Stimulated activated CD4-positive, alpha-beta T cell treated with anti-CD3 and anti-CD28 coated beads, Interleukin-2, amount 100 ng/mL, for 24 hours (primary cell): Measurements from ENCODE around the gene HSDL1.

Experiments used
- DNase-seq, 2 donors: peaks; one replicate each; pipeline ENCODE4 v3.0.0-alpha.2; 2020

The HSDL1 gene

DNA sequence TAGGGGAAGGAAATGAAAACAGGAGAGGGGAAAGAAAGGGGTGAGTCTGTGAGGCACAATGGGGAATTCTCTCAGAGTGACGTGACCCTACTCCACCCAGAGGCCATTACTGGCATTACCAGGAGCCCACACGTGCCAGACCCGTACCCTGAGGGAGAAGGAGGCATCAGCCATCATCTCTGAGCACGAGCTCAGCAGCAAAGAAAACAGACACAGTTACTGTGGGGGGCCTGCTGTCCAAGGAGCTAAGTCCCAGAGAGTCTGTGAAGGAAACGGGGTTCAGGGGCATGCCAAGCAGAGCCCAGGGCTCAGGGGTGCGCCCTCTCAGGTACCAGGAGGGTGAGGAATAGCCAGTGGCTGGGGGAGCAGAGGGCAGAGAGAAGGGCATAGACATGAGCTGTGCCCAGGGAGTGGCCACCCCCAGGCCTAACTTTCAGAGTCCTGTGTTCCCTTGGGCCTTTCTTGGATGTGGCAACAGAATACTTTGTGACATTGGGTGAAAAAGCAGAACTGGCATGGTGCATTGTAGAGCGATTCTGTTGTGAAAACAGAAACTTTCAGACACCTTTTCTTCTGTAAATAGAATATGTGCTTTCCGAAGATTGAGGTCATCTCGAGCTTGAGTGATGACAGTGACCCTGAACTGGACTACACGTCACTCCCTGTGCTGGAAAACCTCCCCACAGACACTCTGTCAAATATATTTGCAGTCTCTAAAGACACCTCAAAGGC lies 30.5 kb upstream of the HSDL1 start:
- DNase-seq: peak; percentile 60 to 73

DNA sequence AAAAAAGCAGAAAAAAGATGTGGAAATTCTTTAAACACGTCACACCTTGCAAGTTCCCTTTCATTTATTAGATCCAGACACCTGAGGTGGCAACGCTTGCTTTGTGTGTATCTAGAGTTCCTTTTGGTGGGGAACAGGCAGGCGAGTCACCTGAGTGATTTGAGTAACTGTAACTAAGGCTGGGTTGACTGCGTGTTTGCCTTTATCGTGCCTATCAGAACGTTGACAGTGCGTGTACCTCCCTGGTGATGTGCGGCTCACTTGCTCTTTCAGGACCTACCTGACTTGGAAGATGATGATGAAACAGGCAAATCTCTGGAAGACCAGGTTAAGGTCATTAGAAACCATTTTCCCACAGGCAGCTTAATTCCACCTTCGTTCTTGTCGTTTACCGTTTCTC lies 29.4 kb upstream of the HSDL1 start:
- no peak for DNase-seq

DNA sequence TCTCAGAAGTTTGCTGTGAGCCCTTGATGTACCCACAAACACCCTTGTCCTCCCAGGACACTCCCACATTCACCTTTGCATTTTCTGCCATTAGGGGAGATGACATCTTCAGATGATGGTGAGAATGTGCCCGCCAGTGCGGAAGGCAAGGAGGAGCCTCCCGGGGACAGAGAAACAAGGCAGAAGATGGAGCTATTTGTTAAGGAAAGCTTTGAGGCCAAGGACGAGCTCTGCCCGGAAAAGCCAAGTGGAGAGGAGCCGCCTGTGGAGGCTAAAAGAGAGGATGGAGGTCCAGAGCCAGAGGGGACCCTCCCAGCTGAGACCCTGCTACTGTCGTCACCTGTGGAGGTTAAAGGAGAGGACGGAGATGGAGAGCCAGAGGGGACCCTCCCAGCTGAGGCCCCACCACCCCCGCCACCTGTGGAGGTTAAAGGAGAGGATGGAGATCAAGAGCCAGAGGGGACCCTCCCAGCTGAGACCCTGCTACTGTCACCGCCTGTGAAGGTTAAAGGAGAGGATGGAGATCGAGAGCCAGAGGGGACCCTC lies 24.9 kb upstream of the HSDL1 start:
- DNase-seq: no peak

DNA sequence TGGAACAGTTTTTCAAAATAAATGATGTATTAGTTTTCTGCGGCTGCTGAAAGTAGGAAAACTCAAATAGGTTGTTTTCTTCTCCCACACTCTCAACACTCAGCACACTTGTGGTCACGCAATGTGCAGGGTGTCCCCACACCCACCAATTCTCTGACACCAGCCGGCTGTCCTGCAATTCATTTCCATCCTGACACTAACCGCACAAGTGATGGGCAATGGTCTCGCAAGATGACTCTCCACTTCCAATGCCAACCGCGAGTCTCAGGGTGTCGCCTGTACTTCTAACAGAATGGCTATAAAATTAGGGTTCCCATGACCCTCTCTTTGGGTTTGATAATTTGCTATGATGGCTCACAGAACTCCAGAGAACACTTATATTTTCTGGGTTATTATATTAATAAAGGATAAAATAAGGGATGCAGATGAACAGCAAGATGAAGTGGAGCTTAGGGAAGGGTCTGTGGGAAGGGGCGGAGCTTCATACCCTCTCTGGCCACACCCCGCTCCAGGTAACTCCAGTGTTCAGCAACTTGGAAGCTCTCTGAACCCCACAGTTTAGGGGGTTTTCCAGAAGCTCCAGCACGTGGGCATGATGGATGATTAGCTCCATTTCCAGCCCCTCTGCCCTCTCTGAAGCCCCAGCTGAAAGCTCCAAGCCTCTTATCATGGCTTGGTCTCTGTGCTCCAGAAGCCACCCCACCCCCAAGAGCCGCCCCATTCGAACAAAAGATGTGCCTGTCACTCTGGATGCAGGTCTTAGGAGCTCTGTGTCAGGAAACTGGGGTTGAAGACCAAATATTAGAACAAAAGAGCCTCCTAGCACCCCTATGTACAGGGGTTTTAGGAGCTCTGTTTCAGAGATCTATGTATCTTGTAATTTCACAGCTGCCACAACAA lies 22.1 kb upstream of the HSDL1 start:
- peak; percentile 28 to 33 for DNase-seq

DNA sequence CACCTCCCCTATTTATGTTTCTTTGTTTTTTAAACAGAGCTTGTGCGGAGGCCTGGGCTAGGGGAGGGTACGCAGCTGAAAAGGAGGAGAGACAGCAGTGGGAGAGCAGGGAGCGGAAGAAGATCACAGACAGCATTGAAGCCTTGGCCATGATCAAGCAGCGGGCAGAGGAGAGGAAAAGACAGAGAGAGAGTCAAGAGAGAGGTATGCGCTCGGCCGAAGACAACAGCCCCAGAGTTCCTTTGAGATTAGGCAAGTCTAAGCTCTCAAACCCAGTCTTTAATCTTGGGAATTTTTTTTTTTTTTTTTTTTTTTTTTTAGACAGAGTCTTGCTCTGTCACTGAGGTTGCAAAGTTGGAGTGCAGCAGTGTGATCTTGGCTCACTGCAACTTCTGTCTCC lies 20.8 kb upstream of the HSDL1 start:
- no peak for DNase-seq

DNA sequence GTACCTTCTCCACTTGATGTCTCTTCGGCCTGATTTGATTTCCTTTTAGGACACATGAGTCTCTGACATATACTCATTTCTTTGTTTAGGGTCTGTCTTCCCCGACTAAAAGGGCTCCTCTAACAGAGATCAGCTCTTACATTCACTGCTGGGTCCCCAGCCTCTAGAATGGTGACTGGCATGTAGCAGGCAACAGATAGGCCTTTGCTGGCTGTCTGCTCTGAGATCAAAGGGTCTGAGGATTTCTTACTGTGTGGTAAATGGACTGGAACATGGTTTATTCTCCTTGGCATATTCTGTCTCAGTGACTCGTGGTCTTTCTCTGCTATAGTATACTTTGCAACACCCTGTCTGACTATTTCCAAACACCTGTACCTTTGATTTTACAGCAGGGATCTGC lies 16.8 kb upstream of the HSDL1 start:
- no peak for DNase-seq

DNA sequence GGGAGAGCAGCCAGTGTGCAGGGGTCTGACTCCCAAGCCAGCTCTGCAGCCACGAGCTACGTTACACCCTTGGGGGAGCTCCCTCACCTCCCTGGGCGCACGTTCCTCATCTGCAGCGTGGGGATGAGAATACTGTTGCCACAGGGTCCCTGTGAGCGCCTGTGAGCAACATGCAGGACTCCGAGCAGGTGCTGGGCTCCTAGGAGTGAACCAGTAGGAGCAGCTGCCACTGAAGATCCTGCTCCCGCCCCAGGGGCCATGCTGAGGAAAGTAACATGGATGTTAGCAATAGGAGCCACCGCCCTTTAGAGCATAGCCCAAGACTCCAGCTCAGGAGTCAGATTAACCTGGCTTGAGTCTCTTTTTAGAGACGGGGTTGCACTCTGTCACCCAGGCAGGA lies 16.1 kb upstream of the HSDL1 start:
- DNase-seq: no peak

DNA sequence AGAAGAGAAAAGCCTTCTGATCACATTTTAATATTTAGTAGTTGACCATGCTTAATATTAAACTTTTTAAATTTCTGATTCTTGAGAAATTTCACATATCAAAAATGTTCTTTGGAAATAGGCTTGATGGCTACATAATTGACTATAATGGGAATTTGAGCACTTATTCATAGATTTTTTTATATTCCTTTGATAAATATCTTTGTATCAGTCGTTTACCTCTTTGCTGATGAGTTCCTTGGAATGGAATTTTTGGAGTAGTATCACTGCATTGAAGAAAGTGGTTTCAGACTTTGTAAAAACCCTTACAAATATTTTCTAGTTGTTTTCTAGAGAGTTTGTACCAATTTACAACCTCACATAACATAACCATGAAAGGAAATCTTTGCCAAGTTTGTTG lies 14.8 kb upstream of the HSDL1 start:
- no peak for DNase-seq

DNA sequence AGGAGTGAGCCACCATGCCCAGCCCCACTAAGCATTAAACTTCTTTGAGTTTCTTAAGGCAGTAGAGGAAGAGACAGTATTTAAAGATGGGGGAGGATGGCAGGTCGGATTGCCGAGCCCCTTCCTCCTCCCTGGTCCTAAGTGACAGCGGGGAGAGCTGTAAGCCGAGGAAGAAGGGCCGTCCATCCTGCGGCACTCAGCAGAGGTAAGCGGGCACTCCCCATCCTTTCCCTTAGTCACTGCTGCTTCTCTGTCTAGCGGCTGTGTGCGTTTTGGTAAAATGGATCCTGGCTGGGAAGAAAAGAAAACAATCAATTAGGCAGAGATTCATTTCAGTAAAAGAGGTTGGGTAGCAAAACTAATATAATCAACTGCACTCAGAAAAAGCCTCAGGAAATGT lies 14.0 kb upstream of the HSDL1 start:
- no peak for DNase-seq

DNA sequence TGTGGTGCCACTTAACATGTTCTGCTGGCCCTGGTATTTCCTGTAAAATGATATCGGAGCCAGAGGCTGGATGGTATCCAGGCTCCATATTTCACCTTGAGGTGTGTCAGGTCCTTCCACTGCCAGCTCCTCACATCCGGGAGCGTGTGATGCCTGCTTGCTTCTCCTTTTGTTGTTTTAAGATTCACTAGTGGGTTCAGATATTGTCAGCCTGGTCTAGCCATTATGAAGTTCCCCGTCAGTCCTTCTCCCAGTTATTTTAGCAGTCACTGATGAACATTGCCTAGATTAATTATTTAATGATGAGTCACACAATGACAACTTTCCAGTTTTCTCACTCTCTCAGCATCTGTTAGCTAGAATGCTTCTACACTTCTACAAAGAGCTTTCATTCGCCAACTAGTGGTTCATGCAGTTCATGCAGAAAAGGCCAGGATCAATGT lies 11.4 kb upstream of the HSDL1 start:
- no peak for DNase-seq

DNA sequence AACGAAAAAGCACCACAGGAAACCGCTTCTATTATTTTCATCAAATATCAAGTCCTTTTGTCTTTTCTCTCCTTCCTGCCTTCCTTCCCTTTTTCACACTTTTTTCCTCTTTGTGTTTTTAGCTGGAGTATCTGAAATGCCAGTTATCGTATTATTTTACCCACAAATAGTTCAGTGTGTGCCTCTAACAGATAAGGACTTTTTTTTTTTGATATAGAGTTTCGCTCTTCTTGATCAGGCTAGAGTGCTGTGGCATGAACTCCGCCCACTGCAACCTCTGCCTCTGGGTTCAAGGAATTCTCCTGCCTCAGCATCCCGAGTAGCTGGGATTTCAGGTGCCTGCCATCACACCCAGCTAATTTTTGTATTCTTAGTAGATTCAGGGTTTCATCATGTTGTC lies 10.8 kb upstream of the HSDL1 start:
- DNase-seq: no peak

DNA sequence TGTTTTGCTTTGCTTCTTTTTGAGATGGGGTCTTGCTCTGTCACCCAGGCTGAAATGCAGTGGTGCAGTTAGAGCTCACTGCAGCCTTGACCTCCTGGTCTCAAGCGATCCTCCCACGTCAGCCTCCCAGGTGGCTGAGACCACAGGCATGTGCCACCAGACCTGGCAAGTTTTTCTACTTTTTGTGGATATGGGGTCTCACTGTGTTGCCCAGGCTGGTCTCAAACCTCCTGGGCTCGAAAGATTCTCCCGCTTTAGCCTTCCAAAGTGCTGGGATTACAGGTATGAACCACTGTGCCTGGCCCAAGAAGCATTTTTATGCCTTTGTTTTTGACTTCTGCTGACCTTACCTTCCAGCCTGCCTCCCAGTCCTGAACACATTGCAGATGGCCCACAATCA lies 10.2 kb upstream of the HSDL1 start:
- no peak for DNase-seq

DNA sequence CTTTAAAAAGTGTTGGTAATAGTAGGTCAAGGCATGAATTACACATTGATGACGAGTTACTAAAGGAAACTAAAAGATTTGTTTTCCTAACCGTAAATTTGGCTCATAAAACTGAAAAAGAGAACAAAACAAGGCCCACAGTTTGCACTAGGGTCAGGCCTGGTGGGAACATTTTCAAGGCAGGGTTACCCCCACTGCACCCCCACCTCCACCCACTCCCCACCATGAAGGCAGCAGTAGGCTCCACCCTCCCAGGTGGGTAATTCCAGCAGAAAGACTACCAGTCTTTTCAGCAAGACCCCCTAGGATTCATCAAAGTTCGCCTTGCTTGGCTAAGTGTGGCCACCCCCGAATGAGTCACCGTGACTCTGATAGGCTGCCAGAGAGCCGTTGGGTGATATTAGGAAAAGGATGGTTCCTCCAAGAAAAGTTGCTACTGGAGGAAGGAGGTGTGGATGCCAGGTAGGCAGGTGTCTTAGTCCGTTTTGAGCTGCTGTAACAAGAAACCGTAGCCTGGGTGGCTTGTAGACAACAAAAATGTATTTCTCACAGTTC lies 8.8 kb upstream of the HSDL1 start:
- DNase-seq: no peak

DNA sequence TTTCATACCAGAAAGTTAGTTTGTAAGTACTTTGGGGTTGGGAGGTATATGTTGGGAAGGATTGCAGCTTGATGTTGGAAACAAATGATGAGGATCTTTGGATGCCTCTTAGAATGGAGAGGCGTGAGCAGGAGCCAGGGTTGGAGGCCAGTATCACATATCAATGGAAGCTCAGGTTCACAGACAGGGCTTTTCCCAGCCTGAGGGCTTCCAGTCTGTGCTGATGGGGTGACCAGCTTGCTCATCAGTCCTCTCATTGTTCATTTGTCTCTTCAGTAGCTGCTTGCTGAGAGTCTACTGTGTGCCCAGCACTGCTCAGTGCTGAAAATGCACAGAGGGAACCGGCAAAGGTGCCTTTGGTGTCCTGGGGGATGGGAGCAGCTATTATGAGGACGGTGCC lies 5.9 kb upstream of the HSDL1 start:
- no peak for DNase-seq

DNA sequence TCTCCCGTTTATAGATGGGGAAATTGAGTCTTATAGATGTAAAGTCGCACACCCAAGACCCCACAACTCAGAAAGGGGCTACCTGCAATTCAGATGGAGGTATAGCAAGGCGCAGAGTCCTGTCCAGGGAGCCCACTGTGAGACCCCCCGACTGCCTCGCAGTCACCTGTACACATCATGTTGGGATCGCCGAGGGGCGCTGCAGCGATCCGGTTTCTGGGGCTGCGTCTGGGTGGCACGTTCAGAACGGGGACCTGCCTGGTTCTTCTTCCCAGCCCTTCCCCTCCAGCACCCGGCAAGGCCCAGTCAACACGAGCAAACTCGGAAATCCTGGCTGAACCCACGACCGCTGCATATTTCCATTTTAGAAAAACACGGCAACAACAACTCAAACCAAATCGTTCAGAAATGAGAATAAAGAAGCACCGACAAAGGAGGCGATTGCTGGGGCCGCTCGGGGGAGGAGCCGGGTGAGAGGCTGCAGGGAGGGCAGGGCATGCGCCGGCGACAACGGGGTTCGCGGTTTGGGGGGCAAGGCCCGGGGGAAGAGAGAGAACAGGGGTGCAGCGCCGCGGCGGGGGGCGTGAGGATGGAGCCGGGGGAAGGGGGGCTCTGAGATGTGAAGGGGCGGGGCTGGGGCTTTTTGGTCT lies 643 bp downstream of the HSDL1 start:
- DNase-seq: peak; percentile 47 to 55

DNA sequence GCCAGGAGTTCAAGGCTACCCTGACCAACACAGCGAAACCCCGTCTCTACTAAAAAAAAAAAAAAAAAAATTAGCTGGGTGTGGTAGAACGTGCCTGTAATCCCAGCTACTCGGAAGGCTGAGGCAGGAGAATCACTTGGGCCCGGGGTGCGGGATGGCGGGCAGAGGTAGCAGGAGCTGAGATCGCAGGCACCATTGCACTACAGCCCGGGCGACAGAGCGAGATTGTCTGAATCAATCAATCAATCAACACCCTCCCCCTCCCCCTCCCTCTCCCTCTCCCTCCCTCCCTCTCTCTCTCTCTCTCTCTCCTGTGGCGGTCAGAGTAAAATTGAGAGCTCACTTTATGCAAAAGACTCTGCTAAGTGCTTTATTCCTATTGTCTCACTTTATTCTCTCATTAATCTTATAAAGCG lies 1.2 kb downstream of the HSDL1 start:
- no peak for DNase-seq

DNA sequence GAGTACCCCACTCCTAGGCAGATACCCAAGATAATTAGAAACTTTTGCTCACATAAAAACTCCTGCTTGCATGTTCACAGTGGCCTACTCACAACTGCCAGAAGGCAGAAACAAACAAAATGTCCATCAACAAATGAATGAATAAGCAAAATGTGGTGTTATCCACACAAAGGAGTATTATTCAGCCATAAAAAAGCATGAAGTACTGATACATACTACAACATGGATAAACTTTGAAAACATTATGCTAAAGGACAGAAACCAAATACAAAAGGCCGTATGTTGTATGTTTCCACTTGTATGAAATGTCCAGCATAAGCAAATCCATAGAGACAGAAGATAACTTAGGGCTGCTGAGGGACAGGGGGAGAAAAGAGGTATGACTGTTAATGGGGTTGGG lies 1.9 kb downstream of the HSDL1 start:
- DNase-seq: no peak

DNA sequence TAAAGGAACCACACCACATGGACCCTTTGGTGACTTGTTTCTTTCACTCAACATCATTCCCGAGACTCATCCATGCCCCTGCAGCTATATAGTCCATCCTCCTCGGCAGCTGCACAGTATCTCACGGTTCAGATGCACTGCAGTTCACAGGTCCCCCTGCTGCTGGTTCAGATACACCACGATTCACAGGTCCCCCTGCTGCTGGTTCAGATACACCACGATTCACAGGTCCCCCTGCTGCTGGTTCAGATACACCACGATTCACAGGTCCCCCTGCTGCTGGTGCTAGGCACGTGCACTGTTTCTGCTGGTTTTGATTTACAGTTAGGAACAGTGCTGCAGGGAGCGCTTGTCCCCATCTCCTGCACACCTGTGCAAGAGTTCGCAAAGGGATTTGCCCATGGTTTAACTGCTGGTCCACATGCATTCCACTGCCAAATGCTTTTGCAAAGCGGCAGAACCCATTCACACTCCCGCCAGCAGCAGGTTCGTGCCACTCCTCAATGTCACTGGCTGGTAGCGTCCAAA lies 3.8 kb downstream of the HSDL1 start:
- DNase-seq: no peak

DNA sequence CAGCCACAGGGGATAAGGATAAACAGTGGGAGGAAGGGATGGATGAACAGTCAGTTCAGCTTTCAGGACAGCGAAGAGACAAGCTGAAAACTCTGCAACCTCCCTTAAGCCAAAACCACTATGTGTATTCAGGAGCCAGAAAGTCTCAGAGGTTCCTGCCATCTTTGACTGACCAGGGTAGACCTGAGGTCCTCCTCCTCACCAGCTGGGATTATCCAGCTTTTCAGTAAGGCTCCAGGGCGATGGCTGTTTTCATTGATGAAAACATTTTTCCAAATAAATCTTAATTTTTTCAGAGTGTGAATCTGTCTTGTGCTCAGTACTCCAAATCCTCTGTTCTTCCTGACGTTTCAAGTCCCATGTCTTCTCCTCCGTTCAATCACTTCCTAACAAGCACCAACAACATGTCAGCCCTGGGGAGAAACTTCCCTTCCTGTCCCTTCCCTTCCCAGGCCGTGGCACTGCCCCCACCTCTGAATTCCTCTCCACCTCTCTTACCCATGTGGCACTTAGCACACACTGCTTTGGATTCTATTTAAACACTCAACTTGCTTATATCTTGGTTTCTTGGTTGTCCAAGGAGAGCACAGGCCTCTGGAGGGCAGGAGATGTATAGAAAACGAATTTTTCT lies 5.2 kb downstream of the HSDL1 start:
- DNase-seq: no peak

DNA sequence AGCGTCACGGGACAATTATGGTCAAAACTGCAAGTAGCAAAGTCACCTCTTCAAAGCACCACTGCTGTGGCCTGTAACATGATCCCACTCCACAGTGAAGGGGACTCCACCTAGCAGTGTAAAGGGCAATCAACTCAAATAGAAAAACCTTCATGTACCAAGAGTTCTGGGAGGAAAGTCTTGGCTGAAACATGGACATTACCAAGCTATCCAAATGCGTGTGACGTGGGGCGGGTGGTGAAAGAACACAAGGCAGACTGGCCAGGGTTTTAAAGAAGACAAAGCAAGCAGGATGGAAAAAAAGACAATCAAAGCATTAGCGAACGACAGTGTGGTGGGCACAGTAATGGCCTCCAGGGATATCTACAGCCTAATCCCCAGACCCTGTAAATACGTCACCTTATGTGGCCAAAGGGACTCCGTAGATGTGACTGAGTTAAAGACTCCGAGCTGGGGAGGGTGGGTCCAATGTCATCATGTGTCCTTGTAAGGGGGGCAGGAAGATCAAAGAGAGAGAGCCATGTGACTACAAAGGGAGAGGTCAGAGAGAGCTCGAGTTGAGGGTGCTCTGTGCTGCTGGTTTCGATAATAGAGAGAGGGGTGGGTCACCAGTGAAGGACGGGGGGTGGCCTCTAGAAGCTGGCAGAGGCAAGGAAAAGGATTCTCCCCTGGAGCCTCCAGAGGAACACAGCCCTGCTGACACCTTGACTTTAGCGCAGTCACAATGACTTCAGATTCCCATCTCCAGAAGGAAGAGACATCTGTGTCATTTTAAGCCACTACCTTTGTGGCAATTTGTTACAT lies 6.0 kb downstream of the HSDL1 start:
- peak in 1 of 2 donors; percentile 22 for DNase-seq

DNA sequence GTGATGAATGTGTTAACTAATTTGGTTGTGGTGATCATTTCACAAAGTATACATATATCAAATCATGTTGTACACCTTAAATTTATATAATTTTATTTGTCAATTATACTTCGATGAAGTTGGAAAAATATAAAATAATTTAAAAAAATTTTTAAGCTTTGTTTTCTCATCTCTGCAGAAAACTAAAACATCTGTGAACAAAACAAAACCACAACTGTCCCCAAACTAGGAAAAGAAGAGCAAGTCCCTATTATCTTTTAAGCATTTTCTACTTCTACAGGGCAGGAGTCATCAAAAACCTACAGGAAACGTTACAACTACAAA lies 6.5 kb downstream of the HSDL1 start:
- DNase-seq: no peak
